HG03095 (cell line): ENCODE data around the gene KCNH4.
"Not testable (repeated sequence)": the region's sequence is repeated elsewhere in the genome, so short reads cannot be mapped to it uniquely, and the experiment has no call there.

Source experiments
- ATAC-seq: cut with Tn5 transposase; IDR thresholded peaks from one replicate; pipeline ENCODE4 v1.9.1; 2021; ENCODE audit warnings: moderate library complexity; ENCODE audit not compliant: unreplicated experiment

Gene KCNH4

GRCh38 chr17:42179911-42180410 lies 981 bp downstream of the KCNH4 start:
- no peak for ATAC-seq

- no peak for ATAC-seq
These were observed 1.6 kb downstream of the KCNH4 start for GRCh38 chr17:42179335-42179734.

GRCh38 chr17:42178817-42179216 lies 2.1 kb downstream of the KCNH4 start:
- ATAC-seq = no peak

GRCh38 chr17:42177684-42178083 lies 3.3 kb downstream of the KCNH4 start:
- no peak for ATAC-seq

GRCh38 chr17:42174126-42174783 lies 6.7 kb downstream of the KCNH4 start:
- ATAC-seq = no peak

GRCh38 chr17:42171831-42172230 lies 9.1 kb downstream of the KCNH4 start:
- no peak for ATAC-seq

- ATAC-seq = no peak
These were observed 11.6 kb downstream of the KCNH4 start for GRCh38 chr17:42169351-42169750.

- ATAC-seq = no peak
These were observed 13.1 kb downstream of the KCNH4 start for GRCh38 chr17:42167807-42168206.

- no peak for ATAC-seq
These were observed 14.7 kb downstream of the KCNH4 start for GRCh38 chr17:42166196-42166763.

GRCh38 chr17:42165751-42166150 lies 15.2 kb downstream of the KCNH4 start:
- no peak for ATAC-seq

GRCh38 chr17:42163696-42164407 lies 17.1 kb downstream of the KCNH4 start:
- no peak for ATAC-seq

- no peak for ATAC-seq
These were observed 17.8 kb downstream of the KCNH4 start for GRCh38 chr17:42163113-42163512.

- no peak for ATAC-seq
These were observed 20.4 kb downstream of the KCNH4 start for GRCh38 chr17:42160531-42160910.

GRCh38 chr17:42159796-42160530 lies 21.0 kb downstream of the KCNH4 start:
- ATAC-seq = no peak

GRCh38 chr17:42155614-42156045 lies 25.3 kb downstream of the KCNH4 start:
- ATAC-seq = no peak

GRCh38 chr17:42153919-42154742 lies 26.8 kb downstream of the KCNH4 start:
- ATAC-seq = no peak

- ATAC-seq = no peak
These were observed 33.9 kb downstream of the KCNH4 start for GRCh38 chr17:42146911-42147607.

- not testable (repeated sequence) for ATAC-seq
These were observed 37.8 kb downstream of the KCNH4 start for GRCh38 chr17:42143138-42143537.

GRCh38 chr17:42142371-42142896 lies 38.5 kb downstream of the KCNH4 start:
- no peak for ATAC-seq

- ATAC-seq = no peak
These were observed 39.6 kb downstream of the KCNH4 start for GRCh38 chr17:42141382-42141781.
